Thyroid gland (tissue), 4 donors: ENCODE measurements around the gene POU2AF1. TPM values are rescaled to one million over a fixed set of nuclear protein-coding genes. Genes with fewer than 3 reads are reported as not detected.

Experiments
- DNase-seq, 2 donors: peaks; one replicate each; pipeline ENCODE4 v3.0.0-alpha.2; 2019
- H3K27ac ChIP-seq, 3 donors: fragments of 200-600 bp; sonication (generic); 1 replicate in 2 of 3; 2 replicates in 1 of 3; pipeline ENCODE4 v1.5.1; 2016 to 2019; ENCODE audit warnings: mild to moderate bottlenecking in 1 of 3, moderate library complexity in 1 of 3
- H3K27me3 ChIP-seq: fragments of 200-600 bp; sonication (generic); one replicate; pipeline ENCODE4 v1.5.1; 2019
- H3K36me3 ChIP-seq, 2 donors: fragments of 200-600 bp; sonication (generic); one replicate each; pipeline ENCODE4 v1.5.1; 2016 to 2019
- H3K4me1 ChIP-seq, 2 donors: fragments of 200-600 bp; sonication (generic); one replicate each; pipeline ENCODE4 v1.5.1; 2017 to 2019
- H3K4me3 ChIP-seq, 3 donors: fragments of 200-600 bp; sonication (generic); replicated peaks in 1 of 3; 1 replicate in 2 of 3; 2 replicates in 1 of 3; pipeline ENCODE4 v1.5.1; 2016; ENCODE audit warnings: mild to moderate bottlenecking in 1 of 3
- H3K9me3 ChIP-seq: fragments of 200-600 bp; sonication (generic); one replicate; pipeline ENCODE4 v1.5.1; 2017
- CTCF ChIP-seq, 6 experiments: fragments of 200-600 bp in 3 of 6; fragments of 450-650 bp in 3 of 6; sonication (generic) in 3 of 6; IDR thresholded peaks; one replicate each; pipeline ENCODE4 v1.5.1; 2016 to 2019; ENCODE audit warnings: antibody characterized with exemption in 6 of 6, mild to moderate bottlenecking in 2 of 6, inconsistent platforms in 1 of 6, moderate library complexity in 1 of 6
- POLR2A ChIP-seq, 2 donors: fragments of 450-650 bp; IDR thresholded peaks; one replicate each; pipeline ENCODE4 v1.6.1; 2017; ENCODE audit warnings: antibody characterized with exemption in 2 of 2, mild to moderate bottlenecking in 2 of 2, moderate library complexity in 1 of 2
- WGBS, 2 donors: methylation state at CpG; one replicate each; pipeline ENCODE4 v1.1.5; 2017; 5-methylcytosine and 5-hydroxymethylcytosine counted together
- intact Hi-C: fragments of 100-400 bp; cut with DNase I; formaldehyde crosslinking; loops from one replicate; pipeline ENCODE4 v1.15.1; 2023
- total RNA-seq, 4 donors: library from RNA; depleted of rRNA; stranded (reverse); fragments of >200 nt; gene quantifications; one replicate each; pipeline ENCODE4 v1.2.3, GENCODE V29; 2016

The POU2AF1 gene
- total RNA-seq, 4 donors from 2014 or later, result 0.54 TPM; not detected in 3

DNA sequence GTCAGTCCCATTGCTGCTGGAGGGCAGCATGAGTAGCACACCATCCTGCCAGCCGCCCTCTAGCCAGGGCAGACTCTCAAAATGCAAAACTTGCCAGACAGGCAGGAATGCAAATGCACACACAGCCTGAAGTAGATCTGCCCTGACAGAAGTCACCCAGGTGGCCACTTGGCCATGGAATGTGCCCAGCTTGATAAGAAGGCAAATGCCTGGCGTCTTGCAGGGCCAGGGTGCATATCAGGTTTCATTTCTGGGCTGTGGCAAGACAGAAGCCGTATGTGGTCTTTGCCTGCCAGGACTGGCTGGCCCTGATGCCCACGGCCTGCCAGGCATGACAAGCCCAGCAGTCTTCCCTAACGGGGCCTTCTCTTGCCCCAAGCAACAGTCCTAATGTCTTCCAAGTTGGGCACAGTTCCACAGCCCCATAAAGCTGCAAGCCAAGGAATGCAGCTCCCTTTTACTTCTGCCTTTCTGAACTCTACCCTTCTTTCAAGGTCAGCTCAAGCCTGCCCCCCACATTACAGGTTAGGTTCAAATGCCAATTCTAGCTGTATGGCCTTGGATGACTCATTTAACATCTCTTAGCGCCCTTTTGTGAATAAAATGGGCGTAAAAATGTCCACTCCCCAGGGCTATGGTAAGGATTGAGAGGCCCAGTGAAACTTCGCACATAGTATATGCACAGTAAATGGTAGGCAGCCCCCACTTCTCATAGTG is 51.0 kb downstream of the POU2AF1 start:
- intact Hi-C loops, result no loop called here
- Histone ChIP-seq H3K9me3 (no peaks in the 10 kb centered on the region), H3K36me3 (no peaks in the 10 kb centered on the region), H3K4me3 (no peak overlapping the region), H3K27ac (peak overlapping the region; percentile 45 to 77 (median 64)), H3K4me1 (peaks cover 35 to 36% of the 10 kb centered on the region in 2 donors), H3K27me3 (no peaks in the 10 kb centered on the region)
- 50 to 62% methylated on average over 7 to 8 of the region's 8 CpGs for WGBS, 2 donors
- peak; percentile 86 to 95 for DNase-seq
- peak in 1 of 6 experiments; percentile 6 for TF ChIP-seq CTCF (IDR thresholded peaks at IDR 0.05)
- TF ChIP-seq POLR2A (IDR thresholded peaks at IDR 0.05), result peak in 1 of 2 donors; percentile 14

GRCh38 chr11:111326824-111327223 is 52.3 kb downstream of the POU2AF1 start:
- intact Hi-C loops, result no loop called here
- DNase-seq, result no peak
- TF ChIP-seq POLR2A (IDR thresholded peaks at IDR 0.05) (no peak), CTCF (IDR thresholded peaks at IDR 0.05) (no peak)
- H3K4me3 ChIP-seq, result no peak overlapping the region
- no peaks in the 10 kb centered on the region for H3K27me3 ChIP-seq
- no peak overlapping the region for H3K27ac ChIP-seq
- WGBS, 2 donors, result 86 to 87% methylated on average over 4 of the region's 4 CpGs
- H3K36me3 ChIP-seq, result no peaks in the 10 kb centered on the region
- H3K4me1 ChIP-seq, result peaks cover 42 to 45% of the 10 kb centered on the region in 2 donors
- H3K9me3 ChIP-seq, result no peaks in the 10 kb centered on the region

DNA sequence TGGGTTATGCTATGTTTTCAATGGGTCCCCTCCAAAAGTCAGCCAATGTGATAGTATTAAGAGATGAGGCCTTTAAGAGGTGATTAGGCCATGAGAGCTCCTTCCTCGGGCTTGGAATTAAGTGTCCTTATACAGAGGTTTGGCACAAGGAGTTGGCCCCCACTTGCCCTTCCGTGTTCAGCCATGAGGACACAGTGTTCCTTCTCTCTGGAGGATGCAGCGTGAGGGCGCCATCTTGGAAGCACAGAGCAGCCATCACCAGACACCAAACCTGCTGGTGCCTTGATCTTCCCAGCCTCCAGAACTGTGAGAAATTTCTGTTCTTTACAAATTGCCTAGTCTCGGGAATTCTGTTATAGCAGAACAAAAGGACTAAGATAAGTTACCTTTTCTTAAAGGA is 53.8 kb downstream of the POU2AF1 start:
- H3K4me1 ChIP-seq, result peaks cover 53 to 58% of the 10 kb centered on the region in 2 donors
- H3K27ac ChIP-seq, result peak overlapping the region; percentile 24 to 78 (median 62)
- H3K36me3 ChIP-seq, result no peaks in the 10 kb centered on the region
- TF ChIP-seq POLR2A (IDR thresholded peaks at IDR 0.05) (no peak), CTCF (IDR thresholded peaks at IDR 0.05) (no peak)
- WGBS, 2 donors, result 68 to 70% methylated on average over 5 of the region's 5 CpGs
- intact Hi-C loops, result no loop called here
- no peak overlapping the region for H3K4me3 ChIP-seq
- no peaks in the 10 kb centered on the region for H3K9me3 ChIP-seq
- H3K27me3 ChIP-seq, result no peaks in the 10 kb centered on the region
- peak; percentile 53 to 55 for DNase-seq

GRCh38 chr11:111324277-111324720 is 54.8 kb downstream of the POU2AF1 start:
- WGBS, 2 donors, result 27 to 30% methylated on average over 5 of the region's 5 CpGs
- H3K9me3 ChIP-seq, result no peaks in the 10 kb centered on the region
- H3K27me3 ChIP-seq, result no peaks in the 10 kb centered on the region
- H3K4me1 ChIP-seq, result peaks cover 47 to 58% of the 10 kb centered on the region in 2 donors
- DNase-seq, result peak in 1 of 2 donors; percentile 23
- H3K27ac ChIP-seq, result peak overlapping the region; percentile 24 to 78 (median 62)
- TF ChIP-seq POLR2A (IDR thresholded peaks at IDR 0.05) (no peak), CTCF (IDR thresholded peaks at IDR 0.05) (no peak)
- intact Hi-C loops, result no loop called here
- H3K36me3 ChIP-seq, result no peaks in the 10 kb centered on the region
- H3K4me3 ChIP-seq, result no peak overlapping the region

DNA sequence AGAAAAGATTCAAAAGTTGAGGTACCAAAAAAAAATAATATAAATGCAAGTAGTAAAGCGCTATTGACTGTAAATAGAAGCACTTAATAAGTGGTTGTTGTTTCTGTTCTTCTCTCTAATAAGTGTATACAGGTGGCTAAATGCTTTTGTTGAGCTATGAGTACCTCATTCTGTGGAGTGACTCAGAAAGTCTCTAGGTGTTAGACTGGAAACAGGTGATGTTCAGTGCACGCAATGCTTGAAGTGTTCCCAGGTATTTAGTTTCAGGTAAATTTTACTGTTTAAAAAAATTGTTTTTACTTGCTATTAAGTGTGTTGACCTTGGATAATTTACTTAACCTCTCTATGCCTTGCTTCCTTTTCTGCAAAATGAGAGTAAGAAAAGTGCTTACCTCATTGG is 56.5 kb downstream of the POU2AF1 start:
- 36 to 37% methylated on average over 2 of the region's 2 CpGs for WGBS, 2 donors
- Histone ChIP-seq H3K27me3 (no peaks in the 10 kb centered on the region), H3K4me3 (no peak overlapping the region), H3K36me3 (no peaks in the 10 kb centered on the region), H3K9me3 (no peaks in the 10 kb centered on the region), H3K4me1 (peaks cover 41 to 49% of the 10 kb centered on the region in 2 donors), H3K27ac (peak overlapping the region; percentile 50 to 62 (median 62))
- no peak for TF ChIP-seq CTCF (IDR thresholded peaks at IDR 0.05)
- TF ChIP-seq POLR2A (IDR thresholded peaks at IDR 0.05), result no peak
- peak; percentile 31 to 43 for DNase-seq
- intact Hi-C loops, result no loop called here
